AG09319 (cell line): ENCODE data around the gene DKK2.

Source experiments
- DNase-seq: peaks from one replicate; pipeline ENCODE4 v3.0.0-alpha.2; 2010; ENCODE audit warnings: low read depth; ENCODE audit errors: extremely low read depth
- TF ChIP-seq, protein P1 (sequence below): IDR thresholded peaks from 2 replicates; pipeline ENCODE4 v1.5.1; 2011; ENCODE audit warnings: low read depth, mild to moderate bottlenecking, inconsistent platforms, low read length, moderate library complexity

DKK2 gene

GRCh38 chr4:106971636-106972035 lies 64.5 kb downstream of the DKK2 start:
- TF ChIP-seq, protein P1, sequence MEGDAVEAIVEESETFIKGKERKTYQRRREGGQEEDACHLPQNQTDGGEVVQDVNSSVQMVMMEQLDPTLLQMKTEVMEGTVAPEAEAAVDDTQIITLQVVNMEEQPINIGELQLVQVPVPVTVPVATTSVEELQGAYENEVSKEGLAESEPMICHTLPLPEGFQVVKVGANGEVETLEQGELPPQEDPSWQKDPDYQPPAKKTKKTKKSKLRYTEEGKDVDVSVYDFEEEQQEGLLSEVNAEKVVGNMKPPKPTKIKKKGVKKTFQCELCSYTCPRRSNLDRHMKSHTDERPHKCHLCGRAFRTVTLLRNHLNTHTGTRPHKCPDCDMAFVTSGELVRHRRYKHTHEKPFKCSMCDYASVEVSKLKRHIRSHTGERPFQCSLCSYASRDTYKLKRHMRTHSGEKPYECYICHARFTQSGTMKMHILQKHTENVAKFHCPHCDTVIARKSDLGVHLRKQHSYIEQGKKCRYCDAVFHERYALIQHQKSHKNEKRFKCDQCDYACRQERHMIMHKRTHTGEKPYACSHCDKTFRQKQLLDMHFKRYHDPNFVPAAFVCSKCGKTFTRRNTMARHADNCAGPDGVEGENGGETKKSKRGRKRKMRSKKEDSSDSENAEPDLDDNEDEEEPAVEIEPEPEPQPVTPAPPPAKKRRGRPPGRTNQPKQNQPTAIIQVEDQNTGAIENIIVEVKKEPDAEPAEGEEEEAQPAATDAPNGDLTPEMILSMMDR: no peak

GRCh38 chr4:106967892-106968291 lies 68.2 kb downstream of the DKK2 start:
- no peak for DNase-seq
- TF ChIP-seq, protein P1: no peak

More at GRCh38 chr4:106971636-106972035, 64.5 kb downstream of the DKK2 start:
- no peak for DNase-seq

GRCh38 chr4:106953036-106953705 lies 82.9 kb downstream of the DKK2 start:
- TF ChIP-seq, protein P1: no peak
- no peak for DNase-seq

DNA sequence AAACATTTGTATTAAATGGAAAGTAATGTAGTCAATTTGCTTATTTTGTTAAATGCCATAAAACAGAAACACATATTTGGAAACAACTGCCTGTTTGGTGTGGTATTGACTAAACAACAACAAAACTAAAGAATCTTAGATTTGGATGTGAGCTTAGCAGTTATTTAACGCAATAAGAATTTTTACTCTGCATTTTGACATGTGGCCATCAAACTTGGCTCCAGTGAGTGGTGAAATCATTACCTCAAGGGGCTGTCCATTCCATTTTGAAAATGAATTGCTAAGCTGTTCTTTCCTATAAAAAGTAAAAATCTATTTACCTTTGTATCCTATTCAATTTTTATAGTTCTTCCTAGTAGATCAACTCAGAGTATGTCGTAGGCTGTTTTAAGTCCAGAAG lies 84.2 kb downstream of the DKK2 start:
- no peak for DNase-seq
- TF ChIP-seq, protein P1: no peak

DNA sequence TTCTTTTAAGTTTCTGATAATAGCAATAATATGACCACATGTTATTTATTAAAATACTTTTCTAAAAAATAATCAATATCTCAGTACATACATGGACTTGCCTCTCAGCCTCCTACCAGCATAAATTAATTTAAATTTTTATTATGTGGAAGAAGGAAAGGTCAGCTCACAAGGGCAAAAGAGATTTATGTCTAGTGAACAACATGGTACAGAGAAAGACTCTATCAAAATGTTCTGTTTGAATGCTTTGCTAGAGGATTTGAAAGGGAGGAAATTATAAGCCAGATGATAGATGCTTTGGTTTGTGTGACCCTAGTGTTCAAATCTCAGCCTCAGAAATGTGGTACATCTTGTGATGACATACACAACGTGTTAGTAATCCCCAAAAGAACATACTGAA lies 94.3 kb downstream of the DKK2 start:
- TF ChIP-seq, protein P1: no peak
- DNase-seq: no peak

DNA sequence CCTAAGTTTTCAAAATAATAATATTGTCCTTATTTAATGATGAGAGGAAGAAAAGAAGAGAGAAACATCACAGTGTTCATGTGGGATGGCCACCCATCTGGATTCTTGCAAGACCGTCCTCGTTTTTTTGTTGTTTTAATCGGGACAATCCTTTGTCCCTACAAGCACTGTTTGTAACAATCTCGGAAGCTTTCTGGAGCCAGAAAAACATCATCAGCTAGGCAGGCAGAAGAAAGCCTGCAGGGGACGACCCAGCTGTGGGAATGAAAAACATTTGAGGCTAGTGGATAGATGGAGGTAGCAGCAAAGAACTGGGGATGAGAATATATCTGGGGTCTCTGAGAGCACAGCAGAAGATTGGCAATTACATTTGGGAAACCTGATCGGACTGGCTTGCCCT lies 105.6 kb downstream of the DKK2 start:
- TF ChIP-seq, protein P1: no peak
- no peak for DNase-seq

DNA sequence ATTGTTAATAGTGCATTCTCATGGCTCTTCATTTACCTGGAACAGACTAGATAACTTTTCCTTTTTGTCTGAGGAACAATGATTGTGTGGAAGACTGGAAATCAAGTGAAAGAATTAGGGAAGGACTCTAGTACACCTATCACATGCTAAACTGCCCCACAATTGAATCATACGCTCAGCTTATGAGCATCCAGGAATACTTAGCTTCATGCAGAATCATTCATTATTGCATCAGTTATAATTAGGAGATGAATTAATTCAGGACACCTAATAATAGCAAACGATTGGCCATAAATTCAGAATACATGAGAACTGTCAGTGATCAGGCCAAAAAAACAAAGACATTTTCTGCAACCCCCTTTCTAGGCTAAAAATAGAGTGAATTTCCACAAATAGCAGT lies 106.9 kb downstream of the DKK2 start:
- TF ChIP-seq, protein P1: no peak
- DNase-seq: no peak
